Non-pigmented ciliary epithelial cell (primary cell): Measurements from ENCODE around the gene ARFGEF3.

ENCODE experiments used
- DNase-seq: peaks from one replicate; pipeline ENCODE4 v3.0.0-alpha.2; 2010; ENCODE audit warnings: low read depth

The ARFGEF3 gene

GRCh38 chr6:138162111-138162954 is 594 bp downstream of the ARFGEF3 start:
- no peak for DNase-seq

GRCh38 chr6:138162955-138163575 is 1.3 kb downstream of the ARFGEF3 start:
- no peak for DNase-seq

GRCh38 chr6:138175596-138175995 is 13.9 kb downstream of the ARFGEF3 start:
- DNase-seq, result no peak

GRCh38 chr6:138176652-138177232 is 15.0 kb downstream of the ARFGEF3 start:
- no peak for DNase-seq

- DNase-seq, result no peak
Measured at GRCh38 chr6:138182939-138183789, 21.4 kb downstream of the ARFGEF3 start.

GRCh38 chr6:138183790-138184134 is 22.0 kb downstream of the ARFGEF3 start:
- DNase-seq, result no peak

GRCh38 chr6:138184230-138184629 is 22.5 kb downstream of the ARFGEF3 start:
- no peak for DNase-seq

GRCh38 chr6:138187156-138187555 is 25.4 kb downstream of the ARFGEF3 start:
- no peak for DNase-seq

GRCh38 chr6:138188278-138188941 is 26.7 kb downstream of the ARFGEF3 start:
- no peak for DNase-seq

- DNase-seq, result no peak
Measured at GRCh38 chr6:138194287-138194686, 32.5 kb downstream of the ARFGEF3 start.

GRCh38 chr6:138196122-138196738 is 34.5 kb downstream of the ARFGEF3 start:
- DNase-seq, result no peak

GRCh38 chr6:138197570-138197969 is 35.8 kb downstream of the ARFGEF3 start:
- DNase-seq, result no peak

- no peak for DNase-seq
Measured at GRCh38 chr6:138198430-138199091, 36.8 kb downstream of the ARFGEF3 start.

GRCh38 chr6:138201836-138202235 is 40.1 kb downstream of the ARFGEF3 start:
- DNase-seq, result no peak

GRCh38 chr6:138203315-138203714 is 41.6 kb downstream of the ARFGEF3 start:
- DNase-seq, result no peak

GRCh38 chr6:138204303-138204702 is 42.6 kb downstream of the ARFGEF3 start:
- no peak for DNase-seq

- no peak for DNase-seq
Measured at GRCh38 chr6:138204792-138205384, 43.1 kb downstream of the ARFGEF3 start.

GRCh38 chr6:138205437-138206094 is 43.8 kb downstream of the ARFGEF3 start:
- DNase-seq, result no peak

- no peak for DNase-seq
Measured at GRCh38 chr6:138206862-138207261, 45.1 kb downstream of the ARFGEF3 start.

GRCh38 chr6:138211048-138211581 is 49.4 kb downstream of the ARFGEF3 start:
- no peak for DNase-seq
